Activated CD8-positive, alpha-beta memory T cell treated with anti-CD3 and anti-CD28 coated beads for 36 hours (primary cell): ENCODE data around the gene ABL1. TPM values are rescaled to one million over a fixed set of nuclear protein-coding genes. Genes with fewer than 3 reads are reported as not detected.

Source experiments
- CTCF ChIA-PET: fragments of 350-600 bp; sonication (Branson Sonifier 250); formaldehyde crosslinking; loops from one replicate; lab custom pipeline; 2021; ENCODE audit warnings: antibody characterized with exemption; lab: Charles Lee
- POLR2A ChIA-PET: fragments of 350-600 bp; sonication (Branson Sonifier 250); formaldehyde crosslinking; loops from one replicate; lab custom pipeline; 2021; ENCODE audit warnings: antibody characterized with exemption; lab: Charles Lee
- total RNA-seq, 2 experiments: library from RNA; stranded (reverse); gene quantifications; one replicate each; pipeline ENCODE4 v1.2.3, GENCODE V29; 2021

Gene ABL1
- total RNA-seq, 2 experiments from 2014 or later = 41.7 to 41.8 TPM

- CTCF ChIA-PET = interaction anchor here (0.9 to 1.5 kb wide), 5 partner anchors 17 to 183 kb away, joined by 3 to 5 read pairs (median 4); no protein-coding TSS in a partner anchor
Measured at GRCh38 chr9:130862747-130863146, 27.7 kb downstream of the ABL1 start.

GRCh38 chr9:130864541-130864940, 29.5 kb downstream of the ABL1 start:
- ChIA-PET POLR2A (no interaction called here), CTCF (interaction anchor here (1.0 to 3.8 kb wide), 3 partner anchors 92 to 162 kb away, joined by 3 to 16 read pairs (median 3); no protein-coding TSS in a partner anchor)

More at GRCh38 chr9:130862747-130863146, 27.7 kb downstream of the ABL1 start:
- POLR2A ChIA-PET = no interaction called here

- ChIA-PET CTCF (interaction anchor here (0.6 to 3.8 kb wide), 12 partner anchors 12 to 181 kb away, joined by 3 to 16 read pairs (median 5); no protein-coding TSS in a partner anchor), POLR2A (interaction anchor here (0.7 kb wide), 1 partner anchor 98 kb away, joined by 11 read pairs; no protein-coding TSS in a partner anchor)
Measured at GRCh38 chr9:130865921-130866320, 30.9 kb downstream of the ABL1 start.

- CTCF ChIA-PET = interaction anchor here (0.5 to 3.8 kb wide), 19 partner anchors 8 to 308 kb away, joined by 3 to 16 read pairs (median 4); no protein-coding TSS in a partner anchor
- POLR2A ChIA-PET = no interaction called here
Measured at GRCh38 chr9:130866474-130866965, 31.5 kb downstream of the ABL1 start.

GRCh38 chr9:130867556-130867955, 32.5 kb downstream of the ABL1 start:
- CTCF ChIA-PET = interaction anchor here (0.5 to 3.8 kb wide), 7 partner anchors 13 to 191 kb away, joined by 3 to 16 read pairs (median 3); no protein-coding TSS in a partner anchor
- POLR2A ChIA-PET = no interaction called here

- ChIA-PET CTCF (interaction anchor here (0.6 to 0.7 kb wide), 2 partner anchors 185 to 721 kb away, joined by 3 read pairs; no protein-coding TSS in a partner anchor), POLR2A (no interaction called here)
Measured at GRCh38 chr9:130868230-130868629, 33.2 kb downstream of the ABL1 start.

- ChIA-PET CTCF (interaction anchor here (1.0 to 2.4 kb wide), 5 partner anchors 10 to 177 kb away, joined by 3 to 9 read pairs (median 3); no protein-coding TSS in a partner anchor), POLR2A (interaction anchor here (0.5 kb wide), 1 partner anchor 165 kb away, joined by 5 read pairs; no protein-coding TSS in a partner anchor)
Measured at GRCh38 chr9:130869250-130869649, 34.2 kb downstream of the ABL1 start.

GRCh38 chr9:130870491-130871381, 35.7 kb downstream of the ABL1 start:
- CTCF ChIA-PET = interaction anchor here (1.0 to 2.4 kb wide), 5 partner anchors 11 to 719 kb away, joined by 3 to 9 read pairs (median 4); partner anchors contain the start of gene FIBCD1
- POLR2A ChIA-PET = no interaction called here

- POLR2A ChIA-PET = no interaction called here
- CTCF ChIA-PET = interaction anchor here (1.4 kb wide), 1 partner anchor 68 kb away, joined by 4 read pairs; the partner anchor contains the start of gene FIBCD1
Measured at GRCh38 chr9:130871395-130872062, 36.5 kb downstream of the ABL1 start.

- CTCF ChIA-PET = interaction anchor here (1.4 kb wide), 1 partner anchor 67 kb away, joined by 4 read pairs; the partner anchor contains the start of gene FIBCD1
- POLR2A ChIA-PET = no interaction called here
Measured at GRCh38 chr9:130872093-130872492, 37.0 kb downstream of the ABL1 start.

- ChIA-PET POLR2A (no interaction called here), CTCF (interaction anchor here (1.4 kb wide), 1 partner anchor 67 kb away, joined by 4 read pairs; the partner anchor contains the start of gene FIBCD1)
Measured at GRCh38 chr9:130872508-130872907, 37.5 kb downstream of the ABL1 start.

- ChIA-PET POLR2A (no interaction called here), CTCF (no interaction called here)
Measured at GRCh38 chr9:130872912-130873503, 38.0 kb downstream of the ABL1 start.

- POLR2A ChIA-PET = no interaction called here
Measured at GRCh38 chr9:130873966-130874365, 38.9 kb downstream of the ABL1 start.

GRCh38 chr9:130874783-130875182, 39.7 kb downstream of the ABL1 start:
- ChIA-PET POLR2A (no interaction called here), CTCF (no interaction called here)

More at GRCh38 chr9:130873966-130874365, 38.9 kb downstream of the ABL1 start:
- CTCF ChIA-PET = no interaction called here

- ChIA-PET POLR2A (interaction anchor here (0.6 kb wide), 1 partner anchor 43 kb away, joined by 4 read pairs; no protein-coding TSS in a partner anchor), CTCF (interaction anchor here (0.6 to 1.1 kb wide), 2 partner anchors 11 to 330 kb away, joined by 3 read pairs; no protein-coding TSS in a partner anchor)
Measured at GRCh38 chr9:130877300-130877699, 42.2 kb downstream of the ABL1 start.

GRCh38 chr9:130878295-130878694, 43.2 kb downstream of the ABL1 start:
- ChIA-PET CTCF (interaction anchor here (1.1 kb wide), 1 partner anchor 12 kb away, joined by 3 read pairs; no protein-coding TSS in a partner anchor), POLR2A (no interaction called here)

GRCh38 chr9:130879863-130880411, 44.9 kb downstream of the ABL1 start:
- CTCF ChIA-PET = no interaction called here
- POLR2A ChIA-PET = no interaction called here
